BJ (cell line): ENCODE results near the gene RSAD2. TPM values are rescaled to one million over a fixed set of nuclear protein-coding genes. Genes with fewer than 3 reads are reported as not detected.

Experiments used
- CTCF ChIA-PET: fragments of 350-600 bp; formaldehyde crosslinking; extraction: SDS; loops from one replicate; lab custom pipeline; 2021; ENCODE audit warnings: antibody characterized with exemption, inconsistent platforms; lab: Yijun Ruan, JAX
- POLR2A ChIA-PET: fragments of 300-600 bp; sonication (Branson Sonifier 250); formaldehyde crosslinking; extraction: SDS; loops from one replicate; lab custom pipeline; 2021; ENCODE audit warnings: antibody characterized with exemption; lab: Charles Lee
- DNase-seq: peaks from one replicate; pipeline ENCODE4 v3.0.0-alpha.2; 2011; ENCODE audit warnings: low read depth
- H3K27me3 ChIP-seq: 2 replicates; pipeline ENCODE4 v1.6.0; 2011; ENCODE audit warnings: low read length; ENCODE audit not compliant: control insufficient read depth, insufficient read depth
- H3K36me3 ChIP-seq: 2 replicates; pipeline ENCODE4 v1.5.1; 2011; ENCODE audit warnings: low read length; ENCODE audit not compliant: control insufficient read depth, insufficient read depth
- H3K4me3 ChIP-seq: 2 replicates; pipeline ENCODE4 v1.5.1; 2011; ENCODE audit warnings: low read depth, mild to moderate bottlenecking, control low read depth, low read length
- polyA plus RNA-seq: library from polyadenylated mRNA; depleted of rRNA; stranded (reverse); fragments of >200 nt; gene quantifications from 2 replicates; pipeline ENCODE4 v1.2.3, GENCODE V29; 2011
- TF ChIP-seq, protein P1 (sequence below): IDR thresholded peaks from 2 replicates; pipeline ENCODE4 v1.5.1; 2011; ENCODE audit warnings: low read depth, mild to moderate bottlenecking, control low read depth, inconsistent platforms, low read length, moderate library complexity; ENCODE audit not compliant: insufficient read depth

Gene RSAD2
- polyA plus RNA-seq, 1 experiment: 0.05 TPM

DNA sequence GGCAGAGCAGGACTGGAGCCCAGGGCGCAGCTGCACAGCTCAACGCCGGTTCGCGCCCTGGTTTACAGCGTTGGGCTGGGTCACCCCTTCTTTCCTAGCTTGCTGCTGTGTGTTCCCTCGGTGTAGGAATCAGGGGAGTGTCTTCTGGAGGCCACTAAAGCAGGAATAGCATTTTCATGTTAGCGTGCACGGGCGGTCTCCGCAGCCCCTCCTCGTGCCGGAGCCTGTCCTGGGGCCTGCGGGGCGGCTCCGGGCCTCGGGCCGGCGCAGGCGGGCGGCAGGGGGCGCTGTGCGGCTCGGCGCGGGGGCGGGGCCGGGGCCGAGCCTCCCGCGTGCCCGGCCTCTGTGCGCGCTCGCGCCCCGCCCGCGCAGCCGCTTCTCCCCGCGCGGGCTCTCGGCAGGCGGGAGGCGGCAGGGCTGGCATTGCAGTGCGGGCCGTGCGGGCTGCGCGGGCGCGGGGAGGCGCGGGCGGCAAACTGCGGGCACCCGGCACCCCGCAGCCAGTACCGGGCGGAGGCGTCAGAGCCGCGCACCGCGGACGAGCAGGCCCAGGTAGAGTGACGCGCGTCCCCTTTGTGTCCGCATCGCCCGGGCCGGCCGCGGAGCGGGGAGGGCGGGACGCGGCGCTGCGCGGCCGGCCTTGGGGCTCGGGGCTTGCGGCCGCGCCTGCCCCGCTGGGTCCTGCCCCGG is 39.6 kb downstream of the RSAD2 start, which contains the start of gene RNF144A:
TSS of gene RNF144A (plus strand) at position 342 of the 690 bp plus-strand sequence. CDS start 79,515 bp downstream, outside the sequence.
- DNase-seq: no peak
- H3K36me3 ChIP-seq: no peaks in the 10 kb centered on the region
- peak within 1 kb of the TSS; percentile 40 for H3K4me3 ChIP-seq
- CTCF ChIA-PET: interaction anchor here (1.0 to 1.5 kb wide), 8 partner anchors 12 to 130 kb away, joined by 3 to 10 read pairs (median 4); no protein-coding TSS in a partner anchor
- POLR2A ChIA-PET: no interaction called here
- H3K27me3 ChIP-seq: peaks cover 7% of the 10 kb centered on the region
- TF ChIP-seq, protein P1, sequence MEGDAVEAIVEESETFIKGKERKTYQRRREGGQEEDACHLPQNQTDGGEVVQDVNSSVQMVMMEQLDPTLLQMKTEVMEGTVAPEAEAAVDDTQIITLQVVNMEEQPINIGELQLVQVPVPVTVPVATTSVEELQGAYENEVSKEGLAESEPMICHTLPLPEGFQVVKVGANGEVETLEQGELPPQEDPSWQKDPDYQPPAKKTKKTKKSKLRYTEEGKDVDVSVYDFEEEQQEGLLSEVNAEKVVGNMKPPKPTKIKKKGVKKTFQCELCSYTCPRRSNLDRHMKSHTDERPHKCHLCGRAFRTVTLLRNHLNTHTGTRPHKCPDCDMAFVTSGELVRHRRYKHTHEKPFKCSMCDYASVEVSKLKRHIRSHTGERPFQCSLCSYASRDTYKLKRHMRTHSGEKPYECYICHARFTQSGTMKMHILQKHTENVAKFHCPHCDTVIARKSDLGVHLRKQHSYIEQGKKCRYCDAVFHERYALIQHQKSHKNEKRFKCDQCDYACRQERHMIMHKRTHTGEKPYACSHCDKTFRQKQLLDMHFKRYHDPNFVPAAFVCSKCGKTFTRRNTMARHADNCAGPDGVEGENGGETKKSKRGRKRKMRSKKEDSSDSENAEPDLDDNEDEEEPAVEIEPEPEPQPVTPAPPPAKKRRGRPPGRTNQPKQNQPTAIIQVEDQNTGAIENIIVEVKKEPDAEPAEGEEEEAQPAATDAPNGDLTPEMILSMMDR: peak; percentile 24

DNA sequence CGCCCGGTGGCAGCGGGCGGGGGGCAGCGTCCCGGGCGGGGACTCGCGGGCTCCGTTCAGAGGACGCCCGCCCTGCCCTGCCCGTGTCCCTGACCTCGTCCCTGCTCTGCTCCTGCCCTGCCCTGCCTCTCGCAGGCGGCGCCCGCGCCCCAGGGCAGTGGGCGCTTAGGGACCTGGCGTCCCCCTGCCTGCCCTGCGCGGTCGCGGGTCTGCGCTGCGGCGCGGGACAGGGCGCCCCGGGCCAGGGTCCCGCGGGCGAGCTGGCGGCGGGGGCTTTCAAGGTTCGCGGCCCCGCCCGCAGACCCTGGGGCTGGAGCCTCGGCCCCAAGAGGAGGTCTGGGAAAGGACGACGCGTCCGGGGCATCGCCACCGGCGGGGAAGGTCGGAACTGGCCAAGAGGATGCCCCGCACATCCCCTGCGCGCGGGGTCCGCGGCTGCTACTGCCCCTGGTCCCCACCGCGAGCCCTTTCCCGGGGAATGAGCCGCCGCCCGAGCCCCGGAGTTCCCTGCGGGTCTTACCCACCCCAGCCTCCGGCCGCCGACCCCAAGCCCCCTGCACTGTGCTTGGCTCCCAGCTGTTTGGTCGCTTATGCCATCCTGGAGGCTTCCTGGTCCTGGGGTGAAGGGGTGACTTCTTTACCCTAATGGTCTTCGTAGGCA is 40.3 kb downstream of the RSAD2 start:
- no peaks in the 10 kb centered on the region for H3K36me3 ChIP-seq
- DNase-seq: no peak
- ChIA-PET CTCF (interaction anchor here (0.7 kb wide), 1 partner anchor 90 kb away, joined by 3 read pairs; no protein-coding TSS in a partner anchor), POLR2A (no interaction called here)
- peaks cover 7% of the 10 kb centered on the region for H3K27me3 ChIP-seq
- TF ChIP-seq, protein P1: no peak
- H3K4me3 ChIP-seq: peak overlapping the region; percentile 31

DNA sequence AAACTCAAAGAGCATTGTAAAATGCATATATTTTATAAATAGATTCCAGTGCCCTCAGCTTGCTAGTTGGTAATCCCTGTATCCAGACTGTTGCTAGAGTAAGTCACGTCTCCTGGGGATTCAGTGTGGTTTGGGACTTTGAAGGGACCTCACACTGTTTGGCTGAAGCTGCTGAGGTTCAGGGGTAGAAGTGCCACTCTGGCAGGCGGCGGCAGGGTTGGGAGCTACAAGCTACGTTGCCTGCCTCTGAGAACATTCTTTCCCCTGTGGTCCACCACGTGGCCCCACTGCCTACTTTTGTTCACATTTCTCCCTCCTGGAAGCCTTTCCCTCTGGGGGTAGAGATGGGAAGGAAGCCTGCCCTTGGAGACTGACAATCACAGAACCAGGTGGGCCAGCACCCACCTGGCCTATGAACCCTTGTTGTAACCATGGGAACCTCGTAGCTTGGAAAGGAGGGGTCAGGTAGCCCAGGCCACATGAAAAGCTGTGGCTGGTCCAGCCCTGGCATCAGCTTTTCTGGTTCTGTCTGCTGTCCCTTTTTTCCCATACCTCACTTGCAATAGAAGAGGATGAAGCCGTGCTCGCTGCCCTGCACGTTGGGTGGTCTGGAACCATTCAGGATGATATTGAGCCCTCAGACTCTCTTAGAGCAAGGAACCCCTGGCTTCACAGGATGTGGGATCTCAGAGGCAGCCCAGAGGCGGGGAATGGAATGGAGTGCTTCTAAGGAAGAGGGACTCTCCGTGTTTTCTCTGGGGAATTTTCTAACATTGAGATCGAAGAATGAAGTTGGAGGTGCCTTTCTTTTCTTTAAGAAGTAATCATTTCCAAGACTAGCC is 42.5 kb downstream of the RSAD2 start:
- peaks cover 6% of the 10 kb centered on the region for H3K27me3 ChIP-seq
- H3K36me3 ChIP-seq: no peaks in the 10 kb centered on the region
- TF ChIP-seq, protein P1: no peak
- no peak for DNase-seq
- CTCF ChIA-PET: no interaction called here
- no peak overlapping the region for H3K4me3 ChIP-seq
- POLR2A ChIA-PET: no interaction called here

DNA sequence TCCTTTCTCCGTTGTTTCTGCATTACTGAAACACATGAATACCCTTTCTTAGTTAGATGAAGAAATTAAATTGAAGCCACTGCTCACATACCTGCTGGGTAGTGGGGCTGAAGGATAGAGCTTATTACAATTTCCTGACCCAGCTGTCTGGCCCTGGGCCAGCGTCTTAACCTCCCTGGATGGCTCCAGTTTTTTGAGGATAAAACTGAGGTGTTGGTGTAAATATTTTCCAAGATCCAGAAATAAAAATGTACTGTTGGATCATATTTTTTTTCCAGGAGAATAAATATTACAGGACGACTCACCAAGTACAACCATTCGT is 43.1 kb downstream of the RSAD2 start:
- POLR2A ChIA-PET: no interaction called here
- TF ChIP-seq, protein P1: no peak
- Histone ChIP-seq H3K36me3 (no peaks in the 10 kb centered on the region), H3K27me3 (peaks cover 6% of the 10 kb centered on the region), H3K4me3 (no peak overlapping the region)
- CTCF ChIA-PET: no interaction called here
- DNase-seq: no peak
